ENCODE measurements around the gene LECT2. TPM values are rescaled to one million over a fixed set of nuclear protein-coding genes. Genes with fewer than 3 reads are reported as not detected.

The LECT2 gene
- total and polyA plus RNA-seq, 2 experiments from 2014 or later: 0.45 TPM; not detected in 1

- TF ChIP-seq JUNB (IDR thresholded peaks at IDR 0.05; ENCODE audit: unreplicated experiment): no peak
- TF ChIP-seq EZH2 (IDR thresholded peaks at IDR 0.05; ENCODE audit: low read depth, unreplicated experiment): no peak
- no peak for TF ChIP-seq NANOG (IDR thresholded peaks at IDR 0.05; ENCODE audit: borderline replicate concordance)
- TF ChIP-seq, protein P1, sequence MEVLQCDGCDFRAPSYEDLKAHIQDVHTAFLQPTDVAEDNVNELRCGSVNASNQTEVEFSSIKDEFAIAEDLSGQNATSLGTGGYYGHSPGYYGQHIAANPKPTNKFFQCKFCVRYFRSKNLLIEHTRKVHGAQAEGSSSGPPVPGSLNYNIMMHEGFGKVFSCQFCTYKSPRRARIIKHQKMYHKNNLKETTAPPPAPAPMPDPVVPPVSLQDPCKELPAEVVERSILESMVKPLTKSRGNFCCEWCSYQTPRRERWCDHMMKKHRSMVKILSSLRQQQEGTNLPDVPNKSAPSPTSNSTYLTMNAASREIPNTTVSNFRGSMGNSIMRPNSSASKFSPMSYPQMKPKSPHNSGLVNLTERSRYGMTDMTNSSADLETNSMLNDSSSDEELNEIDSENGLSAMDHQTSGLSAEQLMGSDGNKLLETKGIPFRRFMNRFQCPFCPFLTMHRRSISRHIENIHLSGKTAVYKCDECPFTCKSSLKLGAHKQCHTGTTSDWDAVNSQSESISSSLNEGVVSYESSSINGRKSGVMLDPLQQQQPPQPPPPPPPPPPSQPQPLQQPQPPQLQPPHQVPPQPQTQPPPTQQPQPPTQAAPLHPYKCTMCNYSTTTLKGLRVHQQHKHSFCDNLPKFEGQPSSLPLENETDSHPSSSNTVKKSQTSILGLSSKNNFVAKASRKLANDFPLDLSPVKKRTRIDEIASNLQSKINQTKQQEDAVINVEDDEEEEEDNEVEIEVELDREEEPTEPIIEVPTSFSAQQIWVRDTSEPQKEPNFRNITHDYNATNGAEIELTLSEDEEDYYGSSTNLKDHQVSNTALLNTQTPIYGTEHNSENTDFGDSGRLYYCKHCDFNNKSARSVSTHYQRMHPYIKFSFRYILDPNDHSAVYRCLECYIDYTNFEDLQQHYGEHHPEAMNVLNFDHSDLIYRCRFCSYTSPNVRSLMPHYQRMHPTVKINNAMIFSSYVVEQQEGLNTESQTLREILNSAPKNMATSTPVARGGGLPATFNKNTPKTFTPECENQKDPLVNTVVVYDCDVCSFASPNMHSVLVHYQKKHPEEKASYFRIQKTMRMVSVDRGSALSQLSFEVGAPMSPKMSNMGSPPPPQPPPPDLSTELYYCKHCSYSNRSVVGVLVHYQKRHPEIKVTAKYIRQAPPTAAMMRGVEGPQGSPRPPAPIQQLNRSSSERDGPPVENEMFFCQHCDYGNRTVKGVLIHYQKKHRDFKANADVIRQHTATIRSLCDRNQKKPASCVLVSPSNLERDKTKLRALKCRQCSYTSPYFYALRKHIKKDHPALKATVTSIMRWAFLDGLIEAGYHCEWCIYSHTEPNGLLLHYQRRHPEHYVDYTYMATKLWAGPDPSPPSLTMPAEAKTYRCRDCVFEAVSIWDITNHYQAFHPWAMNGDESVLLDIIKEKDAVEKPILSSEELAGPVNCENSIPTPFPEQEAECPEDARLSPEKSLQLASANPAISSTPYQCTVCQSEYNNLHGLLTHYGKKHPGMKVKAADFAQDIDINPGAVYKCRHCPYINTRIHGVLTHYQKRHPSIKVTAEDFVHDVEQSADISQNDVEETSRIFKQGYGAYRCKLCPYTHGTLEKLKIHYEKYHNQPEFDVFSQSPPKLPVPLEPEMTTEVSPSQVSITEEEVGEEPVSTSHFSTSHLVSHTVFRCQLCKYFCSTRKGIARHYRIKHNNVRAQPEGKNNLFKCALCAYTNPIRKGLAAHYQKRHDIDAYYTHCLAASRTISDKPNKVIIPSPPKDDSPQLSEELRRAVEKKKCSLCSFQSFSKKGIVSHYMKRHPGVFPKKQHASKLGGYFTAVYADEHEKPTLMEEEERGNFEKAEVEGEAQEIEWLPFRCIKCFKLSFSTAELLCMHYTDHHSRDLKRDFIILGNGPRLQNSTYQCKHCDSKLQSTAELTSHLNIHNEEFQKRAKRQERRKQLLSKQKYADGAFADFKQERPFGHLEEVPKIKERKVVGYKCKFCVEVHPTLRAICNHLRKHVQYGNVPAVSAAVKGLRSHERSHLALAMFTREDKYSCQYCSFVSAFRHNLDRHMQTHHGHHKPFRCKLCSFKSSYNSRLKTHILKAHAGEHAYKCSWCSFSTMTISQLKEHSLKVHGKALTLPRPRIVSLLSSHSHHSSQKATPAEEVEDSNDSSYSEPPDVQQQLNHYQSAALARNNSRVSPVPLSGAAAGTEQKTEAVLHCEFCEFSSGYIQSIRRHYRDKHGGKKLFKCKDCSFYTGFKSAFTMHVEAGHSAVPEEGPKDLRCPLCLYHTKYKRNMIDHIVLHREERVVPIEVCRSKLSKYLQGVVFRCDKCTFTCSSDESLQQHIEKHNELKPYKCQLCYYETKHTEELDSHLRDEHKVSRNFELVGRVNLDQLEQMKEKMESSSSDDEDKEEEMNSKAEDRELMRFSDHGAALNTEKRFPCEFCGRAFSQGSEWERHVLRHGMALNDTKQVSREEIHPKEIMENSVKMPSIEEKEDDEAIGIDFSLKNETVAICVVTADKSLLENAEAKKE (CRISPR knock-in tag; IDR thresholded peaks at IDR 0.05): no peak
Observed at GRCh38 chr5:135976216-135976615, 21.4 kb upstream of the LECT2 start (continued).

GRCh38 chr5:135975122-135975521 lies 20.3 kb upstream of the LECT2 start:
- no peaks in the 10 kb centered on the region for H3F3A ChIP-seq (replicated peaks; ENCODE audit: low read depth)
- Mint-ChIP-seq H3K36me3 (ENCODE audit: low read depth) (no peaks in the 10 kb centered on the region), H3K27me3 (ENCODE audit: insufficient read depth, low read depth, poor library complexity) (peaks cover 4% of the 10 kb centered on the region), H3K9me3 (no peaks in the 10 kb centered on the region; the same call in 2 of the 3 replicates), H3K27ac (no peak overlapping the region), H3K4me3 (no peak overlapping the region), H3K4me1 (peaks cover 20% of the 10 kb centered on the region)
- no peak overlapping the region for H3K27ac ChIP-seq (ENCODE audit: low read depth)
- H3K4me1 ChIP-seq (ENCODE audit: insufficient read depth): peaks cover 10% of the 10 kb centered on the region
- no peaks in the 10 kb centered on the region for H3K79me2 ChIP-seq (replicated peaks; ENCODE audit: insufficient read depth)
- no peaks in the 10 kb centered on the region for H3K27me3 ChIP-seq (ENCODE audit: insufficient read depth)
- H3K4me3 ChIP-seq: no peak overlapping the region
- H2AFZ ChIP-seq: no peak overlapping the region; the same call in 1 of the 2 replicates
- H3K36me3 ChIP-seq (ENCODE audit: insufficient read depth): no peaks in the 10 kb centered on the region
- ATAC-seq (no peak), DNase-seq (ENCODE audit: low spot score) (no peak)
- H4K20me1 ChIP-seq (replicated peaks; ENCODE audit: insufficient read depth): no peaks in the 10 kb centered on the region
- H3K4me2 ChIP-seq: 0 out of 2 replicates have a peak overlapping the region, but pooled peaks have one; percentile 6
- no peaks in the 10 kb centered on the region for H3K9me2 ChIP-seq (ENCODE audit: insufficient read depth)
- TF ChIP-seq CREB1 (CRISPR knock-in tag; IDR thresholded peaks at IDR 0.05; ENCODE audit: low read depth): no peak
- TF ChIP-seq POLR2AphosphoS5 (IDR thresholded peaks at IDR 0.05; ENCODE audit: low read depth): no peak
- TF ChIP-seq NANOG (IDR thresholded peaks at IDR 0.05; ENCODE audit: borderline replicate concordance): no peak
- TF ChIP-seq EZH2 (IDR thresholded peaks at IDR 0.05; ENCODE audit: low read depth, unreplicated experiment): no peak
- TF ChIP-seq ETS1 (IDR thresholded peaks at IDR 0.05): no peak
- no peak for TF ChIP-seq CTCF (conservative IDR thresholded peaks at IDR 0.05; ENCODE audit: low read depth in 2 of 2)
- TF ChIP-seq ZNF114 (CRISPR knock-in tag; IDR thresholded peaks at IDR 0.05): no peak
